Measurements from ENCODE around the gene FCN2.

FCN2 gene

DNA sequence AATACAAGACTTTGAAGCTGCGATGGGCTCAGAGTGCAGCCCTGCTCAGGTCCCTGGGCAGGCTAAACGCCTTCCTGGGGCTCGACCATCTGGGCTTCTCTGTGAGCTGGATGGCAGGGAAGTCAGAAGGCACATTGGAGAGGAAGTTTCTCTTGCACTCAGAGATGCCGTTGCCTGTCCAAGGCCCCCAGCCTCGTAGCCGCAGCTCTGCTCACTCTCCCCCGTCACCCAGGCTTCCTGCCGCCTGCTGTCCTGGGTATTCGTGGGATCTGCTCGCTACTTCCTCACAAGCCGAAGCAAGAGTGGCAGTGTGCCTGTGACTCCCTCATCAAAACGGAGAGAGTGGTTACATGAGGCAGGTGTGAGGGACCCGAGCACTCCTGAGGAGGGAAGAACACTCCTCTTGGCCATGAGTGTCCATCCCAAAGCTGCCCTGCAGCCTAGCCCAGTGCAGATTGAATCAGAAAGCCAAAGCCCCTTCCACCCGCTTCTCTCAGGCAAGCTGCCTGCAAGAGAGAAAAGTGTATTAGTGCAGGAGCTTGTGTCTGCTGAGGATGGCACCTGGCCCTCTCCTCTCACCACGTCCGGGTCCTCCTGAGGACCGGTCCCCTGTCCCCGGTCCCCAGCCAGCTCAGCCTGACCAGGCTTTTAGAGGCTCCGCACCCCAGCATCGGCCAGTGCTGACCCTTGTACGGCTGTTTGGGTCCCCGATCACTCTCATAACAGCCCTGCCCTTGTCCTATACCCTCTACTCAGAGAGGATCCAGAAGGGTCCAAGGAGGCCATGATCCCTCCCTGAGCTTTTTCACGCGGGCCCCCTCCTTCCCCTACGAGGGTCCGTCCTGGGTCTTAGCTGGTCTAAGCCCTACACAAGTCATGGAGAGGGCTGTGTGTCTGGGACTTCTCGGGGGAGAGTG, 7.3 kb downstream of the FCN2 start:
- no peak for DNase-seq (ENCODE audit: low read depth in 2 of 2)

DNA sequence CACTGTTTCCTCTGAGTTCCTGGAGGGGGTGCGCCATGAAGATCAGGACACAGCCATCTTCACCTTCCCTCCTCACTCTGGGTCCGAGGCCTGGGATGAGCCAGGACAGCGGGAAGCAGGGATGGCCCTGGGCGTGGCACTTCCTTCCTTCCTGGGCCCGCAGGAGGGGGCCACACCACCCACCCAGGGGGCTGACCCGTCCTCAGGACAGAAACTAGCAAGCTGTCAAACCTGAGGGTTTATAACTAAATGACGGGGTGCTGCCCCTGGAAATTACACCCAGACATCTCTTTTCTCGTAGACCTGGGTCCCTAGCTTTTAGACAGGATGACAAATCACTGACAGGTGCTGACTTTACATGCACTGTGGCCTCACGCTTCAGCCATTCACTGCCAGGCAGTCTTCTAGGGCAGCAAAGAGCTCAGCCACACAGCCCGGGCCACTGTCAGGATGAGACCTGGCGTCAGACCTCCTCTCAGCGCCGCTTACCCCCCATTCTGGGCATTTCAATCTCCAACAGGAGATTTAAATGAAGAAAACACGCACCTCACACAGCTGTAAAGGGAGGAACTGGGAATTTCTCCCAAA, 8.1 kb downstream of the FCN2 start:
- no peak for DNase-seq (ENCODE audit: low read depth in 2 of 2)

DNA sequence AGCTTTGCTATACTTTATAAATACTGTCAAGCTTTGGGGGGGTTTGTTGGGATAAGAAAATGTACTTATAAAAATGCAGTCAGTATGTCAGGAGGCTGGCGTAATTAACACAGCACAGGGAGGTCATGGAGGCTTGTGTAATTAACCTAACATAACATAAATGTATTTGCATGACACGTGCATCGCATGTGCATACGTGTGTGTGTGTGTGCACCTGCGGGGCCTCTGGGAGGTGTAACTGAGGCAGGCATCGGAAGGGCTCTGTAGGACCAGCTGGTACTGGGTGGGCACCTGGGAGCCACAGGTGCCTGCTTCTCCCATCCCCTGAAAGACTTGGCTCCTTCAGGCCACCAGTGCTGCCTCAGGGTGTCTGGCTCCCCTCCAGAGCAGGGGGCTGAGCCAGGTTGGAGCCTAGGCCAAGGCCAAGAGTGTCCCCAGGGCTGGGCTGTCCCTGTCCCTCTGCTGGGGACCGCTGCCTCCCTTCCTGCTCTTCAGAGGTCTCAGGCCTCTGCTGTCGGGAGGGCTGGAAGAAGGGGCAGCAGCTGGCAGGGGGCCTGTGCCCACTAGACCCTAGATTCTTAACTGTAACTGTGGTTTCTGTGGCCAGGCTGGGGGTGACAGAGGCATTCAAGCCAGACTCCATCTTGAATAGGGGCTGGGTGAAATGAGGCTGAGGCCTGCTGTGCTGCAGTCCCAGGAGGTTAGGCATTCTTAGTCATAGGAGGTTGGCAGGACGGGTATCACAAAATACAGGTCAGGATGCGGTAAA, 9.0 kb downstream of the FCN2 start:
- no peak for DNase-seq (ENCODE audit: low read depth in 2 of 2)

DNA sequence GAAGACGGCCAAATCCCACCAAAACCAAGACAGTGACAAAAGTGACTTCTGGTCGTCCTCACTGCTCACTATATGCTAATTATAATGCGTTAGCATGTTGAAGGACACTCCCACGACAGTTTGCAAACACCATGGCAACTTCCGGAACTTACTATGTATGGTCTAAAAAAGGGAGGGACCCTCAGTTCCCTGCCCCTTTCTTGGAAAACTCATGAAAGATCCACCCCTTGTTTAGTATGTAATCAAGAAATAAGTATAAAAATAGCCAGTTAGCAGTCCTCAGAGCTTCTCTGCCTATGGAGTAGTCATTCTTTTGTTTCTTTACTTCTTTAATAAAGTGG, 9.5 kb downstream of the FCN2 start:
- DNase-seq (ENCODE audit: low read depth in 2 of 2), result no peak

DNA sequence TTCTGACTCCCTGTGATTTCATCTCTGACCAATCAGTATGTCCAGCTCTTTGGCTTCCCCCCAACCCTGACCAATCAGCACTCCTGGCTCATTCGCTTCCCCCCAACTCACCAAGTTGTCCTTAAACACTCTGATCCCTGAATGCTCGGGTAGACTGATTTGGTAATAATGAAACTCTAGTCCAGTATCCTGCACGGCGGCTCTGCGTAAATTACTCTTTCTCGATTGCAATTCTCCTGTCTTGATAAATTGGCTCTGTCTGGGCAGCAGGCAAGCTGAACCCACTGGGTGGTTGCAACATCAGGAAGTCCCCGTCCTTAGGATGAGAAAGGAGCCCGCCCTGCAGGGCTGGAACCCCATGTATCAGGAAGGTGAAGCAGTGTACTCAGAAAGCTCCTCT, 10.4 kb downstream of the FCN2 start:
- DNase-seq (ENCODE audit: low read depth in 2 of 2), result no peak

DNA sequence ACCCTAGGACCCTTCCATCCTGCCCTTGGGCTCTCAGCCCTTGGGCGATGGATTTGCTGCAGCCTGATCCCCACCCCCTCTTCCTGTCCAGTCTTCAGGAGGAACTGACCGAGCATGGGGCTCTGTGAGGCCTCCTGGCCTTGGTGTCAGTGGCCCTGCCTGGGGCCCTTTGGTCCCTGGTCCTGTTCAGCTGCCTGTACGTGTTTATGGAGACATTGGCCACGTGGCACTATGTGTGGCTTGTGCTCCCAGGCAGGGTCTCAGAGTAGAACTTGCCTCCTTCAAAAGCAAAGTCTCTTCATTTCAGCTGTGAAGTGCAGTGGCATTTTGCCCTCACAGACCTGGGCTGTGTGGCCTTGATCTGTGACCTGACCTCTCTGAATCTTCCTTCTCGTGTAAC, 11.1 kb downstream of the FCN2 start:
- DNase-seq (ENCODE audit: low read depth in 2 of 2), result no peak

DNA sequence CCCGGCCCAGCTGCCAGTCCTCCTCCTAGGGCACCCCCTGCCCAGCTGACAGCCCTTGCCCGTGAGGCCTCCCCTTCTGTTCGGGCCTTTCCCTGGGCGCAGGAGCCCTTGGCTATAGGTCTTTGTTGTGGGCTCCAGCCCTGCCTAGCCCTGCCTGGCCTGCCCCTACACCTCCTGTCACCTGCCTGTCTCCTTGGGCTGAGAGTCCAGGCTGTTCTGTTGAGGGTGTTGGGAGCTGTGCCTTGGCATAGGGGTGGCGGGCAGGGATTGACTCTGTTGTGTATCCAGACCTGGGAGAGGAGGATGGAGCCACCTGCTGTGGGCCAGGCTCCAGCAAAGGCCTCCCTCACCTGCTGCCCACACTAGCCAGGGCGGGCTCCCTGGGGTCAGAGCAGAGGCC, 11.6 kb downstream of the FCN2 start:
- DNase-seq (ENCODE audit: low read depth in 2 of 2), result no peak

DNA sequence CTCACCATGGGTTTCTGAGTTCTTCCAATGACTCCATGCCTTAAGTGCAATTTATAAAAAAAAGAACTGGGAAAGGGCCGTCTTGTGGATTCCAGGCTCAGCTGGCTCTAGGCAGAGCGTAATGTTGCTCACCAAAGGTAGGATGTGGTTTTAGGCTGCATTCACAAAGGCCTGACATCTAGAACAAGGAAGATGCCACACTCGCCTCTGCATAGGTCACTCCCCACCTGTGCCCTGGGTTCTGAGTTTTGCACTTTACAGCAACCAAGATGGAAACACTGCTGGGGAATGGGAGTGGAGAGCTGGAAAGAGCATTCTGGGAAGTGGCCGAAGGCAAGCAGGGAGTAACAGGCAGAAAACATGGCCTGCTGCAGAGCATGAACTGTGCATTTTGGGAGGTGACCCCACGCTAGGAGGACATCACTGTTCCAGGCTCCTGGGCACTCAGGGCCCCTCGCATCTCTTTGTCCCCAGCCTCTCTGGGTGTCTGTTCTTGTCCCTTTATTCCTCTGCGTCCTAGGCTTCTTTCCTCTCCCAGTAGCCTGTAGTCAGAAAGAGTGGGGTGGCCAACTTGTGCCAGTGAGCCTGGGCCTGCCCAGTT, 12.3 kb downstream of the FCN2 start:
- no peak for DNase-seq (ENCODE audit: low read depth in 2 of 2)

DNA sequence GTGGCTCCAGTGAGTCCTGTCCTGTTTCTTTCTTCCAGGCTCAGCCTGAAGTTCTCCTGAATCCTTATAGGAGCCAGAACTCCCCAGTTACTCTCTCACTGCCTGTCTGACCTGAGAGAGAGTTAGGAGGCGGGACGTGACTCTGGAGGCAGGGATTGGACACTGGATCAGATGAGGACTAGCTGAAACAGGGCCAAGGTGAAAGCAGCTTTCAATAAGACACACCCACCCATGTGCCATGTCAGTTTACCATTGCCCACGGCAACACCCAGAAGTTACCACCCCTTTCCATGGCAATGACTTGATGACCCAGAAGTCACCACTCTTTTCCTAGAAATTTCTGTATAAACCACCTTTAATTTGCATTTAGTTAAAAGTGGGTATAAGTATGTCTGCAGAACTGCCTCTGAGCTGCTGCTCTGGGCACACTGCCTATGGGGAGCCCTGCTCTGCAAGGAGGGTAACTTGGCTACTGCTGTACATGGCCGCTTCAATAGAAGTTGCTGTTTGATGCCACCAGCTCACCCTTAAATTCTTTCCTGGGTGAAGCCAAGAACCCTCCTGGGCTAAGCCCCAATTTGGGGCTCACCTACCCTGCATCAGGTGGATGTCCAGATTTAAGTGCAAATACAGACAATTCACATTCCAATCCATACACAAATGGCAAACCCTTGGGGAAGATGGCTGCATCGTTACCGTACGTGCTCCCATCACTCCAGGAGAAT, 13.7 kb downstream of the FCN2 start:
- no peak for DNase-seq (ENCODE audit: low read depth in 2 of 2)

DNA sequence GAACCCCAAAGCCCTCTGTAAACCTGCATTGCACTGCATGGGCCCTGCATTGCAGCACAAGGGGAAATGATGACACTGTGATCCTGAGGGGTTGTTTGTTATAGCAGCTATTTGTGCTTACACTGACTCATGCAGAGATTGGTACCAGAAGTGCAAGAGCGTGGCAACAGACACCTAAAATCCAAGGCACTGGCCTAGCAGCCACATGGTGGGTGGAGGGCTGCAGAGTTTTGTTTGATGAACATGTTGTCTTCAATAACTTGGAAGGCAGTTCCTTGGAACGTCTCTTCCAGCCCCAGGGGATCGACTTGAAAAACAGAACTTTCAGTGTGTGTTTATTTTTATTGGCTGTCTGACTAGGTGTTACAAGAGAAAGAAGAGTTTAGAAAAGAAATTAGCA, 14.5 kb downstream of the FCN2 start:
- DNase-seq (ENCODE audit: low read depth in 2 of 2), result no peak

DNA sequence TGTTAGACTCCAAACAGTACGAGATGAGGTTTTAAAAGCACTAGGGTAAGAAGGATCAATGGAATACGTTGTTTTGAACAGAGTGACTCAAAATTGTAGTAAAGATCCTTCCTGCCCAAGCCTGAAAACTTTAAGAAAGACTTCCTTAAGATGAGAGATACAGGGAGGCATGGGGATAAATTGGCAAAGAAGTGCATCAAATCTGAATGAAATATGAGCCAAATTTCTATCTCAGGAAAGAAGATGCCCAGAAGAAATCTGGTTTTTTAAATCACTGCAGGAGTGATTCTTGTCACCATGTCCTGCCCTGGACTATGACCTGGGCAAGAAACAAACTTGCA, 14.9 kb downstream of the FCN2 start:
- DNase-seq (ENCODE audit: low read depth in 2 of 2), result no peak

DNA sequence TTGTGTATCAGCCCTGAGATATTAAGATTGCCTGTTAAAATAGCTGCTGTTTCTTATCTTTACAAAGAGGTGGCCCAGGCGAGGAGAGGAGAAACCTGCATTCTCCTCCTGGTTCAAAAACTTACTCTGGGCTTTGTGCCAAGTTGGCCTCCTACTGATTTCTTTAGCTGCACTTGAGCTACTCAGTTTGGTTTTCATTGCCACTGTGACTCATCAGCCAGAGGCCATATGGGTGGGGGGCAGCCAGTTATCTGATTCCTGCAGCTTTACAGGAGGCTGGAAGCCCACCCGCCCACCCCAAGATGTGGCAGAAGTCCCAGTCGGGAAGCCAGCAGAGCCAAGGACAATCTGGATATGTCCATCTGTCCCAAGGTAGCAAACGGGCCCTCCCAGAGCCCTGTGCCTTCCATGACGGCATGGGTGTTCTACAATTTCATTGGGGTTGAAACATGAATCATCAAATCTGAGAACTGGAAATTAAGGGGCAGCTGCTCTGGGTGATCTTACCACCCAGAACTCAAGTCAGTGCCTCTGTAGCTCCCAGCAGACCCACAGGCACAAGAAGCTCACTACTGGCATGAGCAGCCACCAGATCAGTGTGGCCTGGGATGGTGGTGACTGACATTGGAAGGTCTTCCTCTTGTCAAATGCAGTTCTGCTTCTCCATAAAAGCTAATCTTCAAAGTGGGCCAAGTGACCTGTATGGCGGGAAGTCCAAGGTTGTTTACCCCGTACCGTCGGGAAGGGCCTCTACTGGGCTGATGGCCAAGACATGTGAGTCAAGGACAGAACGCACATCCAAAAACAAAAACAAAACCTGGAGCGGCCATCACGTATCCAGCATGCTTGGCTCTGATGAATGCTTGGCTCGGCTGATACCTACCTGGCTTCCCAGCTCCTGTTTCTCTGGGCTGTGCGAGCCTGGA, 15.6 kb downstream of the FCN2 start:
- DNase-seq (ENCODE audit: low read depth in 2 of 2), result no peak

DNA sequence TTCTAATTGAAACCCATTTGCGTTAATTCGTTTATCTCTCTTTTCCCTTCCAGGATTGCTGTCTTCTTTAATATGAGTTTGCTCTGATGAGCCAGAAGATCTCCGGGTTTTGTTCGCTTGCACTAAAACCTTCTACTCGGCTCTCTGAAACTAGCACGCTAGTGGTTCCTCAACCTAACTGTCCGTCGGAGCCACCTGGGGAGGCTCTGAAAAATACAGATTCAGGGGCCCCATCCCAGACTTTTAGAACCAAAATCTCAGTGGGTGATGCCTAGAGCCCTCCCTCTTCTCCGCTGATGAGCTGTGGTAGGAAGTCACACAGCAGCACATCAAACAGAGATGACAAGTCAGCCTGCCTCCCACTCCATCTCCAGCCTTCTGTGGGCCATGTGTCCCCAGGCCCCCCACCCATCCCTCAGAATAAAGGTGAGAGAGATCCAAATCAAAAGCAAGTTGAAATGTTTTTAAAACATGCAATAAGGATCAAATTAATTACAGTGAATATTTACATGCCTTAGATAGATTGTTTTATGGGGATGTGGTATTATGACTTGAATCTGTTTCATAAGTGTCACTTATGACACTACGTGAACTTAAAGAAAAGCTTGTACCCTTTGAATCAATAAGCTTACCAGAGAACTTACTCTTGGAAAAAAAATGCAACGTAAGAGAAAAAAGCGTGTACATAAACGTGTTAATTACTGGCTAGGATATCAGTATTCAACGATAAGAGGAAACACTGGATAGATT, 16.4 kb downstream of the FCN2 start:
- no peak for DNase-seq (ENCODE audit: low read depth in 2 of 2)

DNA sequence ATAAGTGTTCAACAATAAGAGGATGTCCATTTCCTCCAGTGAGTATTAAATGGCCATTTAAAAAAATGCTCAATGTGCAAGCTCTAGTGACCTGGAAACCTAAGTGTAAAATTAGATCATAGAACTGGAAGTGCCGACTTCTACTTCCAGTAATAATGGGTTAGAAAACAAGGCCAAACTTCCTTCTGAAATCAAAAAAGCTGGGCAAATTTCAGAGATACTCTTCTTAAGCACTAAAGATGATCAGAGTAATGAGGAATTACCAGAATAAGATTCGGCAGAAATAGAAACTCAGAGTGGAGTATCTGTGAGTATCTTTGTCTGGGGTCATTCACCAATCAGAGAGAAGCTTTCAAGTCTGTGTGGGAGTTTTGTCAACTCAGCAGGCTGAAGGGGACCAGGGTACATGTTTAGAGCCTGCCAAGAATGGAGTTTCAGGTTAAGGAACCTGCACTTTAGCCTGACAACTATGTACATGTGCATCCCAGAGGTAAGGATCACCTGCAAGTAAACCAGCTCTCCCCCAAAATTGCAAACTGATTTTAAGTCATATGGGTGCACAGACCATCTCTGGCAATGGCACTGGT, 17.1 kb downstream of the FCN2 start:
- DNase-seq (ENCODE audit: low read depth in 2 of 2), result no peak

DNA sequence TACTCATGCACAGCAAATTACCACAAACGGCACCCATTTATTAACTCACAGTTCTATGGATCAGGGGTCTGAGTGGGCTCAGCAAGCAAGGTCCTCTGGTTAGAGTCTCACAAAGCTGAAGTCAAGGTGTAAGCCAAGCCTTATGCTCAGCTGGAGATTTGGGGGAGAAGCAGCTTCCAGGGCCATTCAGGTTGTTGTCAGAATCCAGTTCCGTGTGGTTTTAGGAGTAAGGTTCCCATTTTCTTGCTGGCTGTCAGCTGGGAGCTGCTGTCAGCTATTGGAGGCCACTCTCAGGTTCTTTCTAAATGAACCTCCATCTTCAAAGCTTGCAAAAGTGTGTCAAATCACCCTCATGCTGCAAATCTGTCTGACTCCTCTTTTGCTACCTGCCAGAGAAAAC, 17.7 kb downstream of the FCN2 start:
- DNase-seq (ENCODE audit: low read depth in 2 of 2), result no peak

DNA sequence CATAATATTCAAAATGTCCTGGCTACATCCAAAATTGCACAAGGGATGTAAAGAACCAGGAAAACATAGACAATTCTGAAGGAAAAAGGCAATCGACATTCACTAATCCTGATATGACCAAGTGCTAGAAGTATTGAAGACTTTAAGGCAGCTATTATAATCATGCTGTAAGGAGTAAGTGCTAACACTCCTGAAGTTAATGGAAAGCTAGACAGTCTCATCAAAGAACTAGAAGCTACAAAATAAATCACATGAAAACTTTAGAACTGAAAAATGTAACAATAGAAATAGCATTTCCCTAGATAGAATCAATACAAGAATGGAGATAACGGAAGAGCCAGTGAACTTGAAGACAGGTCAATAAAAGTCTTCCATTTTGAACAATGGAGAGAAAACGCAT, 18.6 kb downstream of the FCN2 start:
- no peak for DNase-seq (ENCODE audit: low read depth in 2 of 2)

DNA sequence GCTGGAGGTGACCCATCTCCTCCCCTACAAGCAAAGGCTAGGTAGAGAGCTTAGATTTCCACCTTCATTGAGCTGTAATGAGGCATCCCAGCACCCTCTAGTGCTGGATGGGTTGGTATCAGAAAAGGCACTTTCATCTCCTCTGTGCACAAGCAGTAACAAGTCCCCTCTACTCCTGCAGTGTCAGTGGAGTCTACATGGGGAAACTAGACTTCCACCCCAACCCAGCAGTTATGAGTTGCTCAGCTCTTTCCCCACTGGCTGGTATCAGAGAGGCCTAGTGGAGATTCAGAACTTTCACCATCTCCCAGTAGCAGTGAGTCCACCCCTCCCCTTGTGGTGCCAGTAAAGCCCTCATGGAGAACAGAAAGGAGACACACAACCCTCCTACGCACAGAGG, 19.2 kb downstream of the FCN2 start:
- DNase-seq (ENCODE audit: low read depth in 2 of 2), result no peak

DNA sequence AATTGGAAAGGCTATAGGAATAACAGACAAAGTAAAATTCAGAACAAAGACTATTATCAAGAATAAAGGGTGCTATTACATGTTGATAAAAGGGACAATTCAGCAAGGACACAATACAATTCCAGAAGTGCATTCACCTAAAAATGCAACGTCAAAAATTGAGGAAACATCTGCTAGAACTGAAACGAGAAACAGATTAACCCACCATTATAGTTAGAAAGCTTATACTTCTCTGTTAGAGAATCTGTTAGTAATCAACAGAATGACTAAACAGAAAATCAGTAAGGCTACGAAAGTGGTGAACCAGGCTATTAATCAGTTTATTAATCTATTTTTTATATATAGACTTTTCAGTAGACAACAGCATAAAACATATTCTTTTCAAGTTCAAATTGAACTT, 22.3 kb downstream of the FCN2 start:
- no peak for DNase-seq (ENCODE audit: low read depth in 2 of 2)

DNA sequence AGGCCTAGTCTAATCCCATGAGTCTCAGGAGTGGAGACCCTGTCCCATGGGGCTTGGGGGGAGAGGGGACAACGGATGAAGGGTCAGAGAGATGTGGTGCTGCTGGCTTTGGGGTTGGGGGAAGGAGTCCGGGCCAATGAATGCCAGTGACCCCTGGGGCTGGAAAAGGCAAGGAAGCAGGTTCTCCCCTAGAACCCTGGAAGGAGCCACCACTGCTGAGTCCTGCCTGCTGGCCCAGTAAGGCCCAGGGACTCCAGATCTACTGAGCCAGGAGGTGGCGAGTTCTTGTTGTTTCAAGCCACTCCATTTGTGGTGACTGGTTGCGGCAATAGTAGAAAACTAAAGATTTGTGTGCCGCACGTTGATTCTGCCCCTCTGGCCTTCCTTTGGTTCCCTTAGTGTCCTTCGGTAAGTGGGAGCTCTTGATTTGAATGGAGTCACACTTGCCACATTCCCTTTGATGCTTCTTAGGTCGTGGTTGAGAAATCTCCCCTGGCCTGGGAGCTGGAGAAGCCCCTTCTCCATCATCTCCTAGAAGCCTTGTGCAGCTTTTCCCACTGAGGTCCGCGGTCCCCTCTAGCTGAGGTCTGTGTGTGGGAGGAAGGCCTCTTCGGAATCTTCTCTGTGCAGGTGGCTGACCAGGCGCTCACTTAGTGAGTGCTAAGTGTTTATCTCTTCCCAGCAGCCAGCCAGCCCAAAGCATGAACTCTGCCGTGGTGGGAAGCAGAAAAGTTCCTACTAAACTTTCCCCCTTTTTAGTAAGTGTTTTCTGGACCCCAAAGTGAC, 28.1 kb downstream of the FCN2 start:
- no peak for DNase-seq (ENCODE audit: low read depth in 2 of 2)
